ENCODE measurements around the gene SEBOX.

GRCh38 chr17:28317966-28318758, 46.8 kb downstream of the SEBOX start:
- TF ChIP-seq POLR2A (IDR thresholded peaks at IDR 0.05) (no peak), CTCF (IDR thresholded peaks at IDR 0.05) (no peak), EP300 (IDR thresholded peaks at IDR 0.05) (no peak), POLR2AphosphoS5 (IDR thresholded peaks at IDR 0.05) (no peak)

Measured in gastroesophageal sphincter (tissue), 3 donors.